Lung (tissue), 12 donors: ENCODE measurements around the gene KLRB1. TPM values are rescaled to one million over a fixed set of nuclear protein-coding genes. Genes with fewer than 3 reads are reported as not detected.

ENCODE experiments used
- ATAC-seq: fragments of 200-7000 bp; cut with Tn5 transposase; one replicate; pipeline ENCODE4 v1.9.1; 2020; ENCODE audit warnings: moderate number of reproducible peaks; ENCODE audit not compliant: insufficient read depth, low FRiP score
- DNase-seq, 3 donors: peaks; one replicate each; pipeline ENCODE4 v3.0.0-alpha.2; 2013 to 2017
- H3K27ac ChIP-seq, 2 donors: one replicate each; pipeline ENCODE4 v1.5.1; 2013; ENCODE audit warnings: mild to moderate bottlenecking in 2 of 2, moderate library complexity in 2 of 2, control low read depth in 1 of 2, inconsistent platforms in 1 of 2, low read depth in 1 of 2, low read length in 1 of 2
- H3K27me3 ChIP-seq, 3 donors: one replicate each; pipeline ENCODE4 v1.5.1; 2013; ENCODE audit warnings: low read length in 2 of 3; ENCODE audit not compliant: control insufficient read depth in 3 of 3, insufficient read depth in 3 of 3
- H3K36me3 ChIP-seq, 4 donors: one replicate each; pipeline ENCODE4 v1.5.1; 2013; ENCODE audit warnings: low read length in 4 of 4, mild to moderate bottlenecking in 1 of 4, moderate library complexity in 1 of 4; ENCODE audit not compliant: control insufficient read depth in 4 of 4, insufficient read depth in 4 of 4
- H3K4me1 ChIP-seq, 5 donors: one replicate each; pipeline ENCODE4 v1.5.1; 2013; ENCODE audit warnings: low read length in 5 of 5, mild to moderate bottlenecking in 2 of 5, moderate library complexity in 1 of 5; ENCODE audit not compliant: control insufficient read depth in 5 of 5, insufficient read depth in 5 of 5
- H3K4me3 ChIP-seq: one replicate; pipeline ENCODE4 v1.5.1; 2013; ENCODE audit warnings: mild to moderate bottlenecking, control low read depth, moderate library complexity
- H3K9ac ChIP-seq, 2 donors: one replicate each; pipeline ENCODE4 v1.5.1; 2013; ENCODE audit warnings: low read length in 2 of 2, control low read depth in 1 of 2; ENCODE audit not compliant: insufficient read depth in 1 of 2
- H3K9me3 ChIP-seq, 4 donors: one replicate each; pipeline ENCODE4 v1.5.1; 2013; ENCODE audit warnings: low read length in 3 of 4, mild to moderate bottlenecking in 1 of 4, moderate library complexity in 1 of 4; ENCODE audit not compliant: control insufficient read depth in 4 of 4, insufficient read depth in 3 of 4
- CTCF ChIP-seq: IDR thresholded peaks from 2 replicates; pipeline ENCODE4 v1.5.1; 2012; ENCODE audit warnings: mild to moderate bottlenecking; ENCODE audit errors: control extremely low read depth, extremely low read depth
- WGBS, 2 donors: extraction: QIAGEN DNeasy Blood & Tissue Kit; methylation state at CpG; one replicate each; pipeline ENCODE4 v1.1.7; 2013; 5-methylcytosine and 5-hydroxymethylcytosine counted together
- polyA plus RNA-seq, 2 donors: library from polyadenylated mRNA; stranded (reverse); fragments of 200-250 nt; gene quantifications; one replicate each; pipeline ENCODE4 v1.2.1, GENCODE V29; 2013
- total RNA-seq, 2 donors: library from RNA; depleted of rRNA in 1 of 2; stranded (reverse); fragments of >200 nt in 1 of 2; gene quantifications; one replicate each; pipeline ENCODE4 v1.2.1, GENCODE V29; 2014 to 2021
- donor health status: control.
- donor health status: control.
- donor health status: Bipolar disorder and iron deficiency.
- donor health status: healthy.
- donor health status: DM: yes; HTN: yes; CAD: no.

The KLRB1 gene
- total and polyA plus RNA-seq, 4 donors: 1.4 to 3.5 (median 2.3) TPM

- ATAC-seq (no peak), DNase-seq (no peak)
- Histone ChIP-seq H3K4me3 (no peak overlapping the region), H3K27me3 (no peaks in the 10 kb centered on the region), H3K4me1 (no peaks in the 10 kb centered on the region), H3K27ac (no peak overlapping the region), H3K9me3 (no peaks in the 10 kb centered on the region), H3K9ac (no peak overlapping the region), H3K36me3 (no peaks in the 10 kb centered on the region)
- no peak for TF ChIP-seq CTCF
- WGBS, 2 donors: 96% methylated on average over 2 of the region's 2 CpGs
Measured at GRCh38 chr12:9640024-9640423, 32.3 kb upstream of the KLRB1 start.

- no peaks in the 10 kb centered on the region for H3K4me1 ChIP-seq
- H3K9ac ChIP-seq: no peak overlapping the region
- no peak for ATAC-seq
- no peaks in the 10 kb centered on the region for H3K27me3 ChIP-seq
- 92% methylated on average over 5 of the region's 5 CpGs for WGBS, 2 donors
- no peaks in the 10 kb centered on the region for H3K9me3 ChIP-seq
- TF ChIP-seq CTCF: no peak
- no peak for DNase-seq
- no peaks in the 10 kb centered on the region for H3K36me3 ChIP-seq
- H3K27ac ChIP-seq: no peak overlapping the region
- H3K4me3 ChIP-seq: no peak overlapping the region
Measured at GRCh38 chr12:9636851-9637206, 29.1 kb upstream of the KLRB1 start.

GRCh38 chr12:9636150-9636850 lies 28.6 kb upstream of the KLRB1 start:
- no peak overlapping the region for H3K4me3 ChIP-seq
- ATAC-seq (no peak), DNase-seq (no peak)
- 79 to 88% methylated on average over 4 of the region's 4 CpGs for WGBS, 2 donors
- TF ChIP-seq CTCF: no peak
- H3K9me3 ChIP-seq: no peaks in the 10 kb centered on the region
- no peaks in the 10 kb centered on the region for H3K36me3 ChIP-seq
- H3K27me3 ChIP-seq: no peaks in the 10 kb centered on the region
- no peaks in the 10 kb centered on the region for H3K4me1 ChIP-seq
- H3K27ac ChIP-seq: no peak overlapping the region
- no peak overlapping the region for H3K9ac ChIP-seq
